ENCODE measurements around the gene ALMS1.

The ALMS1 gene

GRCh38 chr2:73651591-73652230 is 266.1 kb downstream of the ALMS1 start:
- no peak overlapping the region for H2BK15ac ChIP-seq (ENCODE audit: low read length)

DNA sequence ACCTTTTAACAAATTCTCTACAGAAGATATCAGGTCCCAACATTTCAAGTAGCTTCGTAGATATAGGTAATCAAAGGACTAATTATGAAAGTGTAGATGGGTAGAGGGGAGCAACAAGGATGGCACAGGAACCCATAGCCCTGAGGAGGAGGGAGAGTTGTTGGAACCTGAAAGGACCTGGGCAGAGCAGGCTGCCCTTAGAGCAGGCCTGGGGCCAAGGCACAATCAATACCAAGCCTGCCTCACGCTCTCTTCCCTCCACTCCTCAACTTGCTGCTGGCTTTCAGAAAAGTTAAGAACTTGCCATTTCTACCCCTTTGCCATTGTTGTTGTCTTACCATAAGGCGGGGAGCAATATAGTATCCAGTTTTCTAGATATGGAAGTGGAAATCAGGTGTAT is 266.7 kb downstream of the ALMS1 start:
- no peak overlapping the region for H3K4me3 ChIP-seq (ENCODE audit: low read length in 2 of 2)
- H3K9ac ChIP-seq (ENCODE audit: low read depth, low read length, poor library complexity): no peak overlapping the region
- H3K14ac ChIP-seq (ENCODE audit: low read length): no peak overlapping the region
- no peak overlapping the region for H3K23ac ChIP-seq (ENCODE audit: low read depth, low read length, poor library complexity)
- H2AK5ac ChIP-seq (ENCODE audit: low read depth, low read length): no peak overlapping the region
- H3K9me3 ChIP-seq (replicated peaks in 1 of 2; ENCODE audit: control insufficient read depth in 2 of 2, insufficient read depth in 1 of 2, low read depth in 1 of 2, low read length in 2 of 2): peaks cover 4 to 5% of the 10 kb centered on the region in 2 donors
- no peak for DNase-seq (ENCODE audit: low spot score)
- H3K36me3 ChIP-seq (replicated peaks in 1 of 2; ENCODE audit: control insufficient read depth in 2 of 2, insufficient read depth in 2 of 2, low read length in 2 of 2): no peaks in the 10 kb centered on the region
- no peak overlapping the region for H3K18ac ChIP-seq (ENCODE audit: low read length)
- H3K79me1 ChIP-seq (ENCODE audit: low read depth, low read length): no peaks in the 10 kb centered on the region
- no peaks in the 10 kb centered on the region for H3K4me1 ChIP-seq (ENCODE audit: control insufficient read depth in 2 of 2, insufficient read depth in 1 of 2, low read depth in 1 of 2, low read length in 2 of 2)
- H3K27me3 ChIP-seq (ENCODE audit: control insufficient read depth in 3 of 3, insufficient read depth in 3 of 3, low read depth in 1 of 3, low read length in 3 of 3): peaks cover 0 to 11% (median 0%) of the 10 kb centered on the region in 3 experiments
- H2BK12ac ChIP-seq (ENCODE audit: low read length): no peak overlapping the region
- H3K27ac ChIP-seq (replicated peaks; ENCODE audit: low read length): no peak overlapping the region
- no peak overlapping the region for H2BK15ac ChIP-seq (ENCODE audit: low read length)
- no peak overlapping the region for H3K4ac ChIP-seq (ENCODE audit: low read length)
- H4K8ac ChIP-seq (ENCODE audit: low read depth, low read length): no peak overlapping the region
- no peak overlapping the region for H4K91ac ChIP-seq (ENCODE audit: low read depth, low read length, poor library complexity)
- H3K4me2 ChIP-seq (ENCODE audit: insufficient read depth, low read length, poor library complexity, severe bottlenecking): no peak overlapping the region
- H2BK120ac ChIP-seq (ENCODE audit: low read depth, low read length): no peak overlapping the region
- H2BK5ac ChIP-seq (ENCODE audit: low read length): no peak overlapping the region
- no peak overlapping the region for H2AFZ ChIP-seq (ENCODE audit: low read length)
- WGBS, 2 donors (ENCODE audit: extremely low coverage in 2 of 2, insufficient read length in 2 of 2, insufficient replicate concordance in 1 of 2): no CpG with 5 or more reads among the region's 3 CpGs

More at GRCh38 chr2:73651591-73652230, 266.1 kb downstream of the ALMS1 start:
- Histone ChIP-seq H2BK12ac (ENCODE audit: low read length) (no peak overlapping the region), H2BK5ac (ENCODE audit: low read length) (no peak overlapping the region), H3K9me3 (replicated peaks in 1 of 2; ENCODE audit: control insufficient read depth in 2 of 2, insufficient read depth in 1 of 2, low read depth in 1 of 2, low read length in 2 of 2) (peaks cover 4 to 5% of the 10 kb centered on the region in 2 donors), H4K91ac (ENCODE audit: low read depth, low read length, poor library complexity) (no peak overlapping the region), H2AK5ac (ENCODE audit: low read depth, low read length) (no peak overlapping the region), H3K27me3 (ENCODE audit: control insufficient read depth in 3 of 3, insufficient read depth in 3 of 3, low read depth in 1 of 3, low read length in 3 of 3) (peaks cover 0 to 11% (median 0%) of the 10 kb centered on the region in 3 experiments), H2BK120ac (ENCODE audit: low read depth, low read length) (no peak overlapping the region), H4K8ac (ENCODE audit: low read depth, low read length) (no peak overlapping the region), H2AFZ (ENCODE audit: low read length) (no peak overlapping the region), H3K36me3 (replicated peaks in 1 of 2; ENCODE audit: control insufficient read depth in 2 of 2, insufficient read depth in 2 of 2, low read length in 2 of 2) (no peaks in the 10 kb centered on the region), H3K27ac (replicated peaks; ENCODE audit: low read length) (no peak overlapping the region), H3K4me2 (ENCODE audit: insufficient read depth, low read length, poor library complexity, severe bottlenecking) (no peak overlapping the region), H3K4me1 (ENCODE audit: control insufficient read depth in 2 of 2, insufficient read depth in 1 of 2, low read depth in 1 of 2, low read length in 2 of 2) (no peaks in the 10 kb centered on the region), H3K4me3 (ENCODE audit: low read length in 2 of 2) (no peak overlapping the region), H3K14ac (ENCODE audit: low read length) (no peak overlapping the region), H3K79me1 (ENCODE audit: low read depth, low read length) (no peaks in the 10 kb centered on the region), H3K23ac (ENCODE audit: low read depth, low read length, poor library complexity) (no peak overlapping the region), H3K4ac (ENCODE audit: low read length) (no peak overlapping the region), H3K9ac (ENCODE audit: low read depth, low read length, poor library complexity) (no peak overlapping the region), H3K18ac (ENCODE audit: low read length) (no peak overlapping the region)
- no peak for DNase-seq (ENCODE audit: low spot score)
- WGBS, 2 donors (ENCODE audit: extremely low coverage in 2 of 2, insufficient read length in 2 of 2, insufficient replicate concordance in 1 of 2): no CpG with 5 or more reads among the region's 6 CpGs

DNA sequence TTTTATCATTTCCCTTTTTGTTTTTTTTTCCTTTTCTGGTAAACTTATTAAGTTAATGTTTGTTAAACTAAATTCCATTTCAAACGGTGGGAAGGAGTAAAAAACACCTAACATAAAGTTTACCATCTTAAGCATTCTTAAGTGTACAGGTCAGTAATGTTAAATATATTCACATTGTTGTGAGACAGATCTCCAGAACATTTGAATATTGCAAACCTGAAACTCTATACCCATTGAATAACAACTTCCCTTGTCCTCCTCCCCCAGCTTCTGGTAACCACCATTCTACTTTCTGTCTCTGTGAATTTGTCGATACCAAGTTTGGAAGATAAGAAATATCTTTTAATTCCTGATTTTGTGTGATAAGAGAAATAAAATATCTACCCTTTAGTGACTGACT is 268.5 kb downstream of the ALMS1 start:
- Histone ChIP-seq H4K8ac (ENCODE audit: low read depth, low read length) (no peak overlapping the region), H3K27ac (replicated peaks; ENCODE audit: low read length) (no peak overlapping the region), H2BK5ac (ENCODE audit: low read length) (no peak overlapping the region), H3K9me3 (replicated peaks in 1 of 2; ENCODE audit: control insufficient read depth in 2 of 2, insufficient read depth in 1 of 2, low read depth in 1 of 2, low read length in 2 of 2) (no peaks in the 10 kb centered on the region), H3K36me3 (replicated peaks in 1 of 2; ENCODE audit: control insufficient read depth in 2 of 2, insufficient read depth in 2 of 2, low read length in 2 of 2) (no peaks in the 10 kb centered on the region), H2BK15ac (ENCODE audit: low read length) (no peak overlapping the region), H3K23ac (ENCODE audit: low read depth, low read length, poor library complexity) (no peak overlapping the region), H3K14ac (ENCODE audit: low read length) (no peak overlapping the region), H3K9ac (ENCODE audit: low read depth, low read length, poor library complexity) (no peak overlapping the region), H3K4me1 (ENCODE audit: control insufficient read depth in 2 of 2, insufficient read depth in 1 of 2, low read depth in 1 of 2, low read length in 2 of 2) (no peaks in the 10 kb centered on the region), H3K18ac (ENCODE audit: low read length) (no peak overlapping the region), H3K4me3 (ENCODE audit: low read length in 2 of 2) (no peak overlapping the region), H2AFZ (ENCODE audit: low read length) (no peak overlapping the region), H3K4me2 (ENCODE audit: insufficient read depth, low read length, poor library complexity, severe bottlenecking) (no peak overlapping the region), H2BK120ac (ENCODE audit: low read depth, low read length) (no peak overlapping the region), H2BK12ac (ENCODE audit: low read length) (no peak overlapping the region), H3K27me3 (ENCODE audit: control insufficient read depth in 3 of 3, insufficient read depth in 3 of 3, low read depth in 1 of 3, low read length in 3 of 3) (peaks cover 0 to 12% (median 0%) of the 10 kb centered on the region in 3 experiments), H3K79me1 (ENCODE audit: low read depth, low read length) (no peaks in the 10 kb centered on the region), H2AK5ac (ENCODE audit: low read depth, low read length) (no peak overlapping the region), H3K4ac (ENCODE audit: low read length) (no peak overlapping the region), H4K91ac (ENCODE audit: low read depth, low read length, poor library complexity) (no peak overlapping the region)
- no CpG with 5 or more reads among the region's 2 CpGs for WGBS, 2 donors (ENCODE audit: extremely low coverage in 2 of 2, insufficient read length in 2 of 2, insufficient replicate concordance in 1 of 2)
- DNase-seq (ENCODE audit: low spot score): no peak

Data from neuronal stem cell (in vitro differentiated cells).